Measurements from ENCODE around the gene LRRC38. TPM values are rescaled to one million over a fixed set of nuclear protein-coding genes. Genes with fewer than 3 reads are reported as not detected.

LRRC38 gene
- total RNA-seq, 1 donor from 2014 or later: not detected

- peak; percentile 59 for TF ChIP-seq CTCF (IDR thresholded peaks at IDR 0.05)
- Mint-ChIP-seq H3K9me3 (ENCODE audit: low read depth) (peaks cover 4% of the 10 kb centered on the region), H3K27me3 (ENCODE audit: low read depth) (no peaks in the 10 kb centered on the region), H3K27ac (ENCODE audit: unreplicated experiment) (no peak overlapping the region), H3K36me3 (ENCODE audit: low read depth) (no peaks in the 10 kb centered on the region), H3K4me3 (ENCODE audit: unreplicated experiment) (no peak overlapping the region), H3K4me1 (ENCODE audit: low read depth) (peaks cover 2% of the 10 kb centered on the region)
- DNase-seq (ENCODE audit: low spot score): no peak
Observed at GRCh38 chr1:13543451-13544220, 29.8 kb upstream of the LRRC38 start.

- no peaks in the 10 kb centered on the region for H3K27me3 Mint-ChIP-seq (ENCODE audit: low read depth)
- peaks cover 4% of the 10 kb centered on the region for H3K9me3 Mint-ChIP-seq (ENCODE audit: low read depth)
- peaks cover 2% of the 10 kb centered on the region for H3K4me1 Mint-ChIP-seq (ENCODE audit: low read depth)
- H3K4me3 Mint-ChIP-seq (ENCODE audit: unreplicated experiment): no peak overlapping the region
- H3K27ac Mint-ChIP-seq (ENCODE audit: unreplicated experiment): no peak overlapping the region
- no peaks in the 10 kb centered on the region for H3K36me3 Mint-ChIP-seq (ENCODE audit: low read depth)
- DNase-seq (ENCODE audit: low spot score): no peak
- no peak for TF ChIP-seq CTCF (IDR thresholded peaks at IDR 0.05)
Observed at GRCh38 chr1:13541435-13542215, 27.8 kb upstream of the LRRC38 start.

- Mint-ChIP-seq H3K4me1 (ENCODE audit: low read depth) (peaks cover 2% of the 10 kb centered on the region), H3K27ac (ENCODE audit: unreplicated experiment) (no peak overlapping the region), H3K36me3 (ENCODE audit: low read depth) (no peaks in the 10 kb centered on the region), H3K4me3 (ENCODE audit: unreplicated experiment) (no peak overlapping the region), H3K9me3 (ENCODE audit: low read depth) (peaks cover under 1% of the 10 kb centered on the region), H3K27me3 (ENCODE audit: low read depth) (no peaks in the 10 kb centered on the region)
- TF ChIP-seq CTCF (IDR thresholded peaks at IDR 0.05): no peak
- no peak for DNase-seq (ENCODE audit: low spot score)
Observed at GRCh38 chr1:13540866-13541265, 27.1 kb upstream of the LRRC38 start.

- H3K27me3 Mint-ChIP-seq (ENCODE audit: low read depth): no peaks in the 10 kb centered on the region
- DNase-seq (ENCODE audit: low spot score): no peak
- no peaks in the 10 kb centered on the region for H3K9me3 Mint-ChIP-seq (ENCODE audit: low read depth)
- no peak overlapping the region for H3K4me3 Mint-ChIP-seq (ENCODE audit: unreplicated experiment)
- TF ChIP-seq CTCF (IDR thresholded peaks at IDR 0.05): peak; percentile 7
- H3K36me3 Mint-ChIP-seq (ENCODE audit: low read depth): no peaks in the 10 kb centered on the region
- peaks cover 2% of the 10 kb centered on the region for H3K4me1 Mint-ChIP-seq (ENCODE audit: low read depth)
- H3K27ac Mint-ChIP-seq (ENCODE audit: unreplicated experiment): no peak overlapping the region
Observed at GRCh38 chr1:13539683-13540082, 25.9 kb upstream of the LRRC38 start.

- no peak overlapping the region for H3K4me3 Mint-ChIP-seq (ENCODE audit: unreplicated experiment)
- H3K36me3 Mint-ChIP-seq (ENCODE audit: low read depth): no peaks in the 10 kb centered on the region
- no peaks in the 10 kb centered on the region for H3K9me3 Mint-ChIP-seq (ENCODE audit: low read depth)
- no peak for TF ChIP-seq CTCF (IDR thresholded peaks at IDR 0.05)
- no peak for DNase-seq (ENCODE audit: low spot score)
- H3K4me1 Mint-ChIP-seq (ENCODE audit: low read depth): peaks cover under 1% of the 10 kb centered on the region
- H3K27ac Mint-ChIP-seq (ENCODE audit: unreplicated experiment): no peak overlapping the region
- no peaks in the 10 kb centered on the region for H3K27me3 Mint-ChIP-seq (ENCODE audit: low read depth)
Observed at GRCh38 chr1:13538832-13539231, 25.0 kb upstream of the LRRC38 start.
